CD4-positive, alpha-beta T cell treated with Interleukin-17A for 4 hours (primary cell): ENCODE measurements around the gene CCDC107.
"Not testable (repeated sequence)": the region's sequence is repeated elsewhere in the genome, so short reads cannot be mapped to it uniquely, and the experiment has no call there.

ENCODE experiments used
- DNase-seq: peaks from one replicate; pipeline ENCODE4 v3.0.0-alpha.2; 2020; ENCODE audit warnings: mixed read lengths

Gene CCDC107, protein sequence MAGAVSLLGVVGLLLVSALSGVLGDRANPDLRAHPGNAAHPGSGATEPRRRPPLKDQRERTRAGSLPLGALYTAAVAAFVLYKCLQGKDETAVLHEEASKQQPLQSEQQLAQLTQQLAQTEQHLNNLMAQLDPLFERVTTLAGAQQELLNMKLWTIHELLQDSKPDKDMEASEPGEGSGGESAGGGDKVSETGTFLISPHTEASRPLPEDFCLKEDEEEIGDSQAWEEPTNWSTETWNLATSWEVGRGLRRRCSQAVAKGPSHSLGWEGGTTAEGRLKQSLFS

GRCh38 chr9:35658137-35658967 is at the start of gene CCDC107:
Gene CCDC107, plus strand, starts transcription at chr9:35658292. Its CDS starts 88 bp downstream, at chr9:35658380.
- DNase-seq, result peak; percentile 86

DNA sequence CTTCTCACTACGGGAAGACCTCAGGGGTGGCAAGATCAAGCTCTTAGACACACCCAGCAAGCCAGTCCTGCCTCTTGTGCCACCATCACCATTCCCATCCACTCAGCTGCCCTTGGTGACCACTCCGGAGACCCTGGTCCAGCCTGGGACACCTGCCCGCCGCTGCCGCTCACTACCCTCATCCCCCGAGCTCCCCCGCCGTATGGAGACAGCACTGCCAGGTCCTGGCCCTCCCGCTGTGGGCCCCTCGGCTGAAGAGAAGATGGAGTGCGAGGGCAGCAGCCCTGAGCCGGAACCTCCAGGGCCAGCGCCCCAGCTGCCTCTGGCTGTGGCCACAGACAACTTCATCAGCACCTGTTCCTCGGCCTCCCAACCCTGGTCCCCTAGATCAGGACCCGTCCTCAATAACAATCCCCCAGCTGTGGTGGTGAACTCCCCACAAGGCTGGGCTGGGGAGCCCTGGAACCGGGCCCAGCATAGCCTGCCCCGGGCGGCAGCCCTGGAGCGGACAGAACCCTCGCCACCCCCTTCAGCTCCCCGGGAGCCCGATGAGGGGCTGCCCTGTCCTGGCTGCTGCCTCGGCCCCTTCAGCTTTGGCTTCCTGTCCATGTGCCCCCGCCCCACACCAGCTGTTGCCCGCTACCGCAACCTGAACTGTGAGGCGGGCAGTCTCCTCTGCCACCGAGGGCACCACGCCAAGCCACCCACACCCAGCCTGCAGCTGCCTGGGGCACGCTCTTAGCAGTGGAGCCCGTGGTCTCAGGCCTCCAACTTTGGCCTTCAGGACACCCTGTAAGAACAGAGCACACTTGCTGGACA is 48.9 kb upstream of the CCDC107 start:
- DNase-seq, result no peak

- no peak for DNase-seq
Measured at GRCh38 chr9:35609820-35610163, 48.3 kb upstream of the CCDC107 start.

GRCh38 chr9:35611230-35611797 is 46.8 kb upstream of the CCDC107 start:
- DNase-seq, result peak; percentile 72

GRCh38 chr9:35612066-35612465 is 46.0 kb upstream of the CCDC107 start:
- DNase-seq, result not testable (repeated sequence)

DNA sequence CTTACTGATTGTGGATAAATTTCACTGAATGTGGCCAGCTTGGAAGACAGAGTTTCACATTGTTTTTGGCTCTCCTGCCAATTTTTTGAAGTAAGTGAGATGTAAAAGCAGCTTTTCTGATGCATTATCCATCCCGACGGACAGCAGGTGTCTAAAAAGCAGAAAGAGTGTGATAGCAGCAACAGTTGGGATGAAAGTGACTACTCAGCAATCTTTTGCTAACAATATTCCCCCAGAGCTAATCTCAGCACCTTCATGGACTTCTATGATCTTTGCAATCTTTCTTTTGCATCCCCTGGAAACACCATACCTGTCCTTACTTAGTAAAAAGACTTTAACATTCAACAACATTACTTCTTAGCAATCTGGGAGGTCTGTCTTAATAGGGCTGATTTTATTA is 45.2 kb upstream of the CCDC107 start:
- DNase-seq, result no peak

- no peak for DNase-seq
Measured at GRCh38 chr9:35615981-35616680, 42.0 kb upstream of the CCDC107 start.

GRCh38 chr9:35616681-35617459 is 41.2 kb upstream of the CCDC107 start:
- peak; percentile 82 for DNase-seq

DNA sequence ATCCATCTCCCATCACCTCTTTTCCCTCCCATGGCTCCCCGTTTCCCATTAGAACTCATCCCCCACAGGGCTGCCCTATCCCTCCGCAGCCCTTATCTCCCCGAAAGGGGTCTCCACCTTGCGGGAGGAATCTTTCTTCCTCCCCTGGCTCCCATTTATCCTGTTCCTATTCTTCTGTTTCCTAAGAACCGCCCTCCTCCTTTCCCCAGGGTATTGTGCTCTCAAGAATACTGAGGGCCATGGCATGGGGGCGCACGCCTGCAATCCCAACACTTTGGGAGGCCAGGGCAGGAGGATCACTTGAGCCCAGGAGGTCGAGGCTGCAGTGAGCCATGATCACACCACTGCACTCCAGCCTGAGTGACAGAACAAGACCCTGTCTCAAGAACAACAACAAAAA is 40.5 kb upstream of the CCDC107 start:
- no peak for DNase-seq

GRCh38 chr9:35618325-35618727 is 39.8 kb upstream of the CCDC107 start, which contains the start of gene CD72:
Gene CD72, minus strand, starts transcription at chr9:35618413. Its CDS starts 110 bp downstream, at chr9:35618303.
- no peak for DNase-seq

GRCh38 chr9:35618854-35619799 is 39.0 kb upstream of the CCDC107 start:
- peak; percentile 22 for DNase-seq

DNA sequence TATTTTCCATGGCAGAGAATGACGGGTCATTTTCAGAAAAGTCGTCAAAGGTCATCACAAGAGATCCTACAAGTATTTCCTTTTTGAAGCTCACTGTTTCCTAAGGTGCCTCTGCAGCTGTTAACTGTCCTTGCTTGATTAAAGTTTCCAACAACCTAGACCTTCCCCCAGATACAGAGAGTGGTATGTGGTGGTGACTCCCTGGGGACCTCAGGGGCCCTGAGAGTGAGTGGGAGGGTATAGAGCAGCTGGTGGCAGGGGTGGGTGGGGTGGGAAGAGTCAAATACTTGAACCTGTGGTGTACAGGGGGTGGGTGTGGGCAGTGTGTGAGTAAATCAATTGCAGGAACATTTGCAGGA is 38.3 kb upstream of the CCDC107 start:
- DNase-seq, result no peak

DNA sequence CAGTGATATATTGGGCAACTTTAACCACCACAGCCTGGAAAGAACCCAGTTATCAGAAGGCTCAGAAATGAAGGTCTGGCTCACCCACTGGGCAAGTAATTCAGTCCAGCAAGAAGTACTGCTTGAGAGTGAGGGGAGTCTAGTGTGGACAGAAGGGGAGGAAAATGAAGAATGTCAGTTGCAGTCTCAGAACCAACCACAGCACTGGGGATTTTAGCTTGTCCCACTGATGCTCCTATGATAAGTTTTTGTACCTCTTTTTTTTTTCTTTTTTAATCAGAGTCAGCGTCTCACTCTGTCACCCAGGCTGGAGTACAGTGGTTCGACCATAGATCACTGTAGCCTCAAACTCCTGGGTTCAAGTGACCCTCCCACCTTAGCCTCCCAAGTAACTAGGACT is 30.5 kb upstream of the CCDC107 start:
- DNase-seq, result no peak

DNA sequence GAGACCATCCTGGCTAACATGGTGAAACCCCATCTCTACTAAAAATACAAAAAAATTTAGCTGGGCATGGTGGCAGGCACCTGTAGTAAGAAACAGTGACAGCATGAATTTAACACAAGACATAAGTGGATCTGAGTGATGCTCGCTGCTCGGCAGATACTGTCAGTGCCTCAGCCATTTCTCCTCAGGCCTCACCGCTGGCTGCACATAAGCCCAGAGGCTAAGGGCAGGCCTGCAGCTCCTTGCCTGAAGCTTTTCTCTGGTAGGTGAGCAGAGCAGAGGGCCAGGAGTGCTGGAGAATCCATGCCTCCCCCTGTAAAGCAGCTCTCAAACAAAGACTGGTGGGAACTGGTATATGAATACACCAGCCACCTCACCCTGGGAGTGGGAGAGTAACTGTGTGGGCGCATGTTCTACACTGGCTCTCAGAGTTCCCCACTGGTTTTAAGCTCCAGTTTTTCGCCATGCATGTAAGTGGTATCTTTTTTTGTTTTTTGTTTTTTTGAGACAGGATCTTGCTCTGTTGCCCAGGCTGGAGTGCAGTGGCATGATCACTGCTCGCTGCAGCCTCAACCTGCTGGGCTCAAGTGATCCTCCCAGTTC is 29.6 kb upstream of the CCDC107 start:
- DNase-seq, result no peak

DNA sequence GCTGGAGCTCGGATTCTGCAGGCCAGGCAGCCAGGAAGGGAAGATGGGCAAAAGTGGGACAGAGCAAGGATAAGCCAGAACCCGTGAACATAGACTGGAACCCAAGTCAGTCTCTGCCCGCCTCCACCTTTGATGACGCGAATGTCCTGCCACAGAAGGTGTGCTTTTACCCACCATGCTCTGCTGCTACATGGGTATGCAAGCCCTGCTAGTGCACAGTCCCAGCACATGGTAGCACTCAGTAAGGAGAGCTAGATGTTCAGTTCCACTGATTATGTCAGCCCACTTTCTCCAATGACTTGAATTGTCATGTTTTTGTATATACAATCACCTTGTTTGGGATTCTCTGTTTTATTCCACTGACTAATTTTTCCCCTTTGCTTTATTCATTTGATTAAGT is 28.5 kb upstream of the CCDC107 start:
- DNase-seq, result no peak

- DNase-seq, result no peak
Measured at GRCh38 chr9:35635730-35636129, 22.4 kb upstream of the CCDC107 start.

DNA sequence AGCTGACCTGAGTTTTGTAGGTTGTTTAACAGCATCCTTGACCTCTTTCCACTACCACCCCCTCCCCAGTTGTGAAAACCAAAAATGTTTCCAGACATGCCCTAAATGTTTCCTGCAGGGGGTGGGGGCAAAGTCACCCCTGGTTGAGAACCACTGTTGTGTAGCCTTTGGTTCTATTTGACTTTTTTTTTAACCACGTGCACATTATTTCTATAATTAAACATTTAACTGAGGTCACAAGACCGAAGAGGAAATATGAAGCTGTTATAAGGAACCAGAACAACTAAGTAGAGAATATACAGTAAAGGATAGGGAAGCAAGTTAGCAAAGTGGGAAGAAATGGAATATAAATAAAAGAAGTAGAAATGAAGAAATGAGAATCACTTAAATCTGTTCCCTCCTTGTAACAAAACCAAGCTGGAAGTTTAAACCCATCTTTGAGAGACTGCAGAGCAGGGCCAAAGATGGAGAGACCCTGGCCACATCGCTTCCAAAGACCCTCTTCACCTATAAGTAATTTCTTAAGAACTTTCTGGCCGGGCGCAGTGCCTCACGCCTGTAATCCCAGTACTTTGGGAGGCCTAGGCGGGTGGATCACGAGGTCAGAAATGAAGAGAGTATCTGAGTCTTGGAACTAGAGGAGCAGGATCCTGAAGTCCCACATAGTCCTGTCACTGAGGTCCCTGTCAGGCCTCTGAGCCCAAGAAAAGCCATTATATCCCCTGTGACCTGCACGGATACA is 21.8 kb upstream of the CCDC107 start:
- DNase-seq, result no peak

- DNase-seq, result not testable (repeated sequence)
Measured at GRCh38 chr9:35636877-35637246, 21.2 kb upstream of the CCDC107 start.

- DNase-seq, result not testable (repeated sequence)
Measured at GRCh38 chr9:35637427-35637955, 20.6 kb upstream of the CCDC107 start.
